IMR-90 (cell line): ENCODE results near the gene CHDH. TPM values are rescaled to one million over a fixed set of nuclear protein-coding genes. Genes with fewer than 3 reads are reported as not detected.
A peak's percentile ranks its signal among the peaks of the same experiment; 100 is the strongest.

Experiments used
- ATAC-seq: fragments of 200-7000 bp; cut with Tn5 transposase; 2 replicates; pipeline ENCODE4 v1.9.1; 2020; ENCODE audit warnings: low read depth, mild to moderate bottlenecking, moderate library complexity
- BruUV-seq: library from RNA; stranded (reverse); fragments of 400-500 nt; replicated peaks from 2 replicates; lab custom pipeline; 2021; lab: Mats Ljungman, UMichigan
- CTCF ChIA-PET: fragments of 300-600 bp; formaldehyde crosslinking; extraction: SDS; loops from one replicate; lab custom pipeline; 2021; ENCODE audit warnings: antibody characterized with exemption; lab: Yijun Ruan, JAX
- POLR2A ChIA-PET: fragments of 300-600 bp; sonication (Branson Sonifier 250); formaldehyde crosslinking; loops from one replicate; lab custom pipeline; 2022; ENCODE audit warnings: antibody characterized with exemption; ENCODE audit not compliant: unreplicated experiment; lab: Charles Lee
- DNase-seq: peaks from one replicate; pipeline ENCODE4 v3.0.0; 2013
- H2AFZ ChIP-seq: replicated peaks from 2 replicates; pipeline ENCODE3; 2013; ENCODE audit warnings: low read length, mild to moderate bottlenecking; ENCODE audit not compliant: poor library complexity
- H2AK5ac ChIP-seq: 2 replicates; pipeline ENCODE4 v1.6.1; 2013; ENCODE audit warnings: low read depth, low read length, inconsistent platforms
- H2AK9ac ChIP-seq: replicated peaks from 2 replicates; pipeline ENCODE3; 2013; ENCODE audit warnings: mild to moderate bottlenecking, low read depth, low read length, moderate library complexity; ENCODE audit not compliant: poor library complexity
- H2BK120ac ChIP-seq: 2 replicates; pipeline ENCODE4 v1.6.1; 2013; ENCODE audit warnings: low read depth, low read length, inconsistent platforms
- H2BK15ac ChIP-seq: 3 replicates; pipeline ENCODE4 v1.6.1; 2013; ENCODE audit warnings: low read depth, low read length, inconsistent platforms
- H2BK20ac ChIP-seq: 2 replicates; pipeline ENCODE4 v1.6.1; 2013; ENCODE audit warnings: low read depth, mild to moderate bottlenecking, inconsistent platforms, low read length, moderate library complexity
- H2BK5ac ChIP-seq: 2 replicates; pipeline ENCODE4 v1.6.1; 2013; ENCODE audit warnings: mild to moderate bottlenecking, low read depth, low read length, inconsistent platforms; ENCODE audit not compliant: poor library complexity, severe bottlenecking
- H3K14ac ChIP-seq: replicated peaks from 2 replicates; pipeline ENCODE4 v1.6.1; 2013; ENCODE audit warnings: low read depth, low read length, inconsistent platforms
- H3K18ac ChIP-seq: 2 replicates; pipeline ENCODE4 v1.6.1; 2013; ENCODE audit warnings: low read depth, low read length, control low read depth
- H3K23ac ChIP-seq: 2 replicates; pipeline ENCODE4 v1.6.1; 2013; ENCODE audit warnings: low read depth, low read length, inconsistent platforms
- H3K27ac ChIP-seq: 2 replicates; pipeline ENCODE4 v1.5.1; 2013; ENCODE audit warnings: mild to moderate bottlenecking, control low read depth, low read length; ENCODE audit not compliant: insufficient read depth
- H3K27me3 ChIP-seq: 2 replicates; pipeline ENCODE4 v1.6.1; 2013; ENCODE audit warnings: low read length; ENCODE audit not compliant: control insufficient read depth, insufficient read depth
- H3K36me3 ChIP-seq: 2 replicates; pipeline ENCODE4 v1.6.1; 2013; ENCODE audit warnings: low read length, mixed read lengths; ENCODE audit not compliant: control insufficient read depth, insufficient read depth
- H3K4ac ChIP-seq: 2 replicates; pipeline ENCODE4 v1.6.1; 2013; ENCODE audit warnings: low read depth, low read length, inconsistent platforms
- H3K4me1 ChIP-seq: 2 replicates; pipeline ENCODE4 v1.6.1; 2013; ENCODE audit warnings: low read length, mixed read lengths; ENCODE audit not compliant: control insufficient read depth, insufficient read depth
- H3K4me2 ChIP-seq: 2 replicates; pipeline ENCODE4 v1.6.1; 2013; ENCODE audit warnings: low read depth, mild to moderate bottlenecking, control low read depth, low read length, moderate library complexity
- H3K4me3 ChIP-seq: 2 replicates; pipeline ENCODE4 v1.5.1; 2013; ENCODE audit warnings: low read depth, mild to moderate bottlenecking, control low read depth, low read length, moderate library complexity; ENCODE audit not compliant: insufficient read depth
- H3K56ac ChIP-seq: 2 replicates; pipeline ENCODE4 v1.6.1; 2013; ENCODE audit warnings: low read length, inconsistent platforms; ENCODE audit not compliant: insufficient read depth; ENCODE audit errors: extremely low read depth
- H3K79me1 ChIP-seq, 2 experiments: 2 replicates each; pipeline ENCODE4 v1.6.1; 2013; ENCODE audit warnings: low read length in 2 of 2, inconsistent platforms in 1 of 2, low read depth in 1 of 2
- H3K9ac ChIP-seq: 2 replicates; pipeline ENCODE4 v1.6.1; 2013; ENCODE audit warnings: low read depth, low read length, control low read depth
- H3K9me1 ChIP-seq: 2 replicates; pipeline ENCODE4 v1.6.1; 2013; ENCODE audit warnings: low read length, inconsistent platforms; ENCODE audit not compliant: insufficient read depth
- H3K9me3 ChIP-seq: 2 replicates; pipeline ENCODE4 v1.6.1; 2013; ENCODE audit warnings: low read length; ENCODE audit not compliant: control insufficient read depth, insufficient read depth
- H4K20me1 ChIP-seq: 2 replicates; pipeline ENCODE4 v1.6.1; 2013; ENCODE audit warnings: low read length, inconsistent platforms; ENCODE audit not compliant: insufficient read depth
- H4K5ac ChIP-seq: 2 replicates; pipeline ENCODE4 v1.6.1; 2013; ENCODE audit warnings: mild to moderate bottlenecking, low read depth, low read length, control low read depth
- H4K8ac ChIP-seq, 2 experiments: 2 replicates each; pipeline ENCODE4 v1.6.1; 2013; ENCODE audit warnings: low read depth in 2 of 2, low read length in 2 of 2, control low read depth in 1 of 2, inconsistent platforms in 1 of 2
- H4K91ac ChIP-seq: 2 replicates; pipeline ENCODE4 v1.6.1; 2013; ENCODE audit warnings: low read depth, low read length, inconsistent platforms; ENCODE audit not compliant: insufficient read depth
- BHLHE40 ChIP-seq: fragments of 150-350 bp; IDR thresholded peaks from 2 replicates; pipeline ENCODE4 v1.6.1; 2016; ENCODE audit warnings: mild to moderate bottlenecking, low read depth, low read length
- CEBPB ChIP-seq: IDR thresholded peaks from 2 replicates; pipeline ENCODE4 v1.6.1; 2012; ENCODE audit warnings: low read depth, low read length, improper control_type of control experiment
- CHD1 ChIP-seq: IDR thresholded peaks from 2 replicates; pipeline ENCODE4 v1.6.1; 2012; ENCODE audit warnings: low read depth, low read length, improper control_type of control experiment
- FOS ChIP-seq: fragments of 150-350 bp; IDR thresholded peaks from 2 replicates; pipeline ENCODE4 v1.6.1; 2016; ENCODE audit warnings: low read depth, low read length
- MAFK ChIP-seq: IDR thresholded peaks from 2 replicates; pipeline ENCODE4 v1.6.1; 2012; ENCODE audit warnings: low read depth, low read length, improper control_type of control experiment
- MAZ ChIP-seq: IDR thresholded peaks from 2 replicates; pipeline ENCODE4 v1.6.1; 2012; ENCODE audit warnings: low read depth, mild to moderate bottlenecking, low read length, improper control_type of control experiment, moderate library complexity, borderline replicate concordance
- MXI1 ChIP-seq: IDR thresholded peaks from 2 replicates; pipeline ENCODE4 v1.6.1; 2012; ENCODE audit warnings: low read depth, mild to moderate bottlenecking, low read length, moderate library complexity, borderline replicate concordance
- NFE2L2 ChIP-seq: fragments of 150-350 bp; IDR thresholded peaks from 2 replicates; pipeline ENCODE4 v1.6.1; 2016; ENCODE audit warnings: low read depth, mild to moderate bottlenecking, low read length
- POLR2A ChIP-seq: IDR thresholded peaks from 2 replicates; pipeline ENCODE4 v1.6.1; 2012; ENCODE audit warnings: mild to moderate bottlenecking, low read depth, low read length
- RAD21 ChIP-seq: IDR thresholded peaks from 2 replicates; pipeline ENCODE4 v1.6.1; 2012; ENCODE audit warnings: low read length, improper control_type of control experiment
- RCOR1 ChIP-seq: IDR thresholded peaks from 2 replicates; pipeline ENCODE4 v1.6.1; 2012; ENCODE audit warnings: mild to moderate bottlenecking, low read length, improper control_type of control experiment; ENCODE audit not compliant: insufficient replicate concordance
- RFX5 ChIP-seq: IDR thresholded peaks from 2 replicates; pipeline ENCODE4 v1.8.0; 2012; ENCODE audit warnings: low read depth, mild to moderate bottlenecking, low read length, moderate library complexity
- SMC3 ChIP-seq: fragments of 150-350 bp; IDR thresholded peaks from 2 replicates; pipeline ENCODE4 v1.6.1; 2016; ENCODE audit warnings: low read depth, mild to moderate bottlenecking, antibody characterized with exemption, low read length, moderate library complexity
- WGBS, 2 experiments: methylation state at CpG; one replicate each; pipeline versions ENCODE4 v1.1.5 to v1.1.7; 2013; ENCODE audit warnings: missing lambda C conversion rate in 2 of 2; ENCODE audit not compliant: insufficient read length in 1 of 2; ENCODE audit errors: extremely low coverage in 2 of 2; 5-methylcytosine and 5-hydroxymethylcytosine counted together
- dilution Hi-C: fragments of 300-500 bp; cut with HindIII; formaldehyde crosslinking; loops from one replicate; pipeline ENCODE4 v1.14.3; 2018; ENCODE audit warnings: low sequenced_read_pairs; ENCODE audit not compliant: unreplicated experiment
- in situ Hi-C: fragments of 300-500 bp; cut with MboI; formaldehyde crosslinking; loops from 3 replicates; pipeline ENCODE4 v1.14.3; 2019; ENCODE audit warnings: low sequenced_read_pairs, inconsistent platforms, mixed read lengths
- intact Hi-C: fragments of 100-400 bp; cut with micrococcal nuclease; formaldehyde crosslinking; loops from 2 replicates; pipeline ENCODE4 v1.10.0; 2022
- polyA plus RNA-seq, 3 experiments: library from polyadenylated mRNA; depleted of rRNA; stranded (reverse); fragments of >200 nt; gene quantifications; 2 replicates each; pipeline ENCODE4 v1.2.3, GENCODE V29; 2012; ENCODE audit warnings: low replicate concordance in 1 of 3
- total RNA-seq: library from RNA; depleted of rRNA; stranded (reverse); fragments of >200 nt; gene quantifications from 2 replicates; pipeline ENCODE4 v1.2.3, GENCODE V29; 2012
- TF ChIP-seq, protein P1 (sequence below): conservative IDR thresholded peaks from 2 replicates; pipeline ENCODE4 v1.5.1; 2012; ENCODE audit warnings: mild to moderate bottlenecking, low read depth, low read length, improper control_type of control experiment
- TF ChIP-seq, protein P2 (sequence below): fragments of 150-350 bp; IDR thresholded peaks from 2 replicates; pipeline ENCODE4 v1.6.1; 2017; ENCODE audit warnings: mild to moderate bottlenecking, antibody characterized with exemption, low read length, low read depth
- TF ChIP-seq, protein P3 (sequence below): fragments of 150-350 bp; IDR thresholded peaks from 2 replicates; pipeline ENCODE4 v1.6.1; 2016; ENCODE audit warnings: low read depth, mild to moderate bottlenecking, low read length, moderate library complexity, borderline replicate concordance

Gene CHDH
- total and polyA plus RNA-seq, 2 of the 4 experiments (the other 2 are of a cell fraction), result under 0.01 to 0.19 TPM

DNA sequence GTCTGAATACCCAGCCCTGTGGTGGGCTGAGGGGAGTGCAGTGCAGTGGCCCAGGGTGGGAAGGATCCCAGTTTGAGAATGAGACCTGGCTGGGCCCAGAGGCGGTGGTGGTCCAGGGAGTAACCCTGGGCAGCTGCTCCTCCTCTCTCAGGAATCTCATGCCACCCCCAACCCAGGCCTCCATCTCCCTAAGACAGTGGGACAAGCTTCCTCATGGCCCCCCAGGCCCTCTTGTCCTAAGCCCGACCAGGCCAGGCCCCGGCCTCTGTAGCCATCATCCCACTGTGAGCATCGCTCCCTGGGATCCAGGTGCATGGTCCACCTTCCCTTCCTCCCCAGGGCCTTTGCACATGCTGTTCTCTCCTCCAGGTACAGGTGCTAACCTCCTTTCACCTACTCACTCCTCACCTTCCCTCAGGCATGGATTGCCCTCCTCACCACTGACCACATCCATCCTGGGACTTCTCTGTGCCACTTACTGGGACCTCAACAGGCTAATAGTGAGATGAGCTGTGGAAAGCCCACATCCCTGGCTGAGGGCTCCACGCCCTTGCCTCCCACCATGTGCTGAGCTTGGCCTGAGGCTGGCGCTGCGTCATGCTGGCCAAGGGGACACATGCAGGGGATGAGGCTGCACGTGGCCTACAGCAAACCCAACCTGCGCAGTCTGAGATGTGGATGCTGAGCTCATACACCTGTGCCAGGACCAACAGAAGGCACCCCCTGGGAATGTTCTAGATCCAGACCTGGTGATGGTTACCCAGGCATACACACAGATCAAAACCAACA, 9.9 kb downstream of the CHDH start:
- no peak overlapping the region for H3K18ac ChIP-seq
- no peak overlapping the region for H3K4me3 ChIP-seq
- H3K4me2 ChIP-seq, result no peak overlapping the region
- intact Hi-C loops (no loop called here), dilution Hi-C loops (no loop called here), in situ Hi-C loops (no loop called here)
- H3K56ac ChIP-seq, result no peak overlapping the region
- H2AK9ac ChIP-seq, result no peak overlapping the region
- H3K27ac ChIP-seq, result no peak overlapping the region
- H3K79me1 ChIP-seq, result no peaks in the 10 kb centered on the region
- peak overlapping the region; percentile 61 for H2AFZ ChIP-seq
- 71% methylated on average over 7 of the region's 9 CpGs; no CpG with 5 or more reads in 1 of the 2 experiments for WGBS, 2 experiments
- ATAC-seq (no peak), DNase-seq (no peak)
- H3K14ac ChIP-seq, result no peak overlapping the region
- no peak overlapping the region for H2AK5ac ChIP-seq
- H3K9me1 ChIP-seq, result no peaks in the 10 kb centered on the region
- H3K9ac ChIP-seq, result no peak overlapping the region
- H4K91ac ChIP-seq, result no peak overlapping the region
- H3K27me3 ChIP-seq, result no peaks in the 10 kb centered on the region; the same call in 1 of the 2 replicates
- ChIA-PET POLR2A (no interaction called here), CTCF (no interaction called here)
- no peaks in the 10 kb centered on the region for H3K4me1 ChIP-seq
- H3K4ac ChIP-seq, result no peak overlapping the region
- no peak overlapping the region for H2BK20ac ChIP-seq
- H4K8ac ChIP-seq, result no peak overlapping the region
- H3K23ac ChIP-seq, result no peak overlapping the region
- H3K36me3 ChIP-seq, result no peaks in the 10 kb centered on the region
- no TSS peak for BruUV-seq
- no peak overlapping the region for H2BK15ac ChIP-seq
- H2BK120ac ChIP-seq, result no peak overlapping the region
- no peak overlapping the region for H4K5ac ChIP-seq
- no peaks in the 10 kb centered on the region for H3K9me3 ChIP-seq
- H2BK5ac ChIP-seq, result no peak overlapping the region
- TF ChIP-seq BHLHE40, result no peak
- no peak for TF ChIP-seq MAZ
- no peak for TF ChIP-seq RCOR1
- no peak for TF ChIP-seq POLR2A
- TF ChIP-seq MAFK, result no peak
- no peak for TF ChIP-seq NFE2L2
- no peak for TF ChIP-seq RFX5
- TF ChIP-seq FOS, result no peak
- no peak for TF ChIP-seq CHD1
- no peak for TF ChIP-seq SMC3
- TF ChIP-seq, protein P1, sequence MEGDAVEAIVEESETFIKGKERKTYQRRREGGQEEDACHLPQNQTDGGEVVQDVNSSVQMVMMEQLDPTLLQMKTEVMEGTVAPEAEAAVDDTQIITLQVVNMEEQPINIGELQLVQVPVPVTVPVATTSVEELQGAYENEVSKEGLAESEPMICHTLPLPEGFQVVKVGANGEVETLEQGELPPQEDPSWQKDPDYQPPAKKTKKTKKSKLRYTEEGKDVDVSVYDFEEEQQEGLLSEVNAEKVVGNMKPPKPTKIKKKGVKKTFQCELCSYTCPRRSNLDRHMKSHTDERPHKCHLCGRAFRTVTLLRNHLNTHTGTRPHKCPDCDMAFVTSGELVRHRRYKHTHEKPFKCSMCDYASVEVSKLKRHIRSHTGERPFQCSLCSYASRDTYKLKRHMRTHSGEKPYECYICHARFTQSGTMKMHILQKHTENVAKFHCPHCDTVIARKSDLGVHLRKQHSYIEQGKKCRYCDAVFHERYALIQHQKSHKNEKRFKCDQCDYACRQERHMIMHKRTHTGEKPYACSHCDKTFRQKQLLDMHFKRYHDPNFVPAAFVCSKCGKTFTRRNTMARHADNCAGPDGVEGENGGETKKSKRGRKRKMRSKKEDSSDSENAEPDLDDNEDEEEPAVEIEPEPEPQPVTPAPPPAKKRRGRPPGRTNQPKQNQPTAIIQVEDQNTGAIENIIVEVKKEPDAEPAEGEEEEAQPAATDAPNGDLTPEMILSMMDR, result no peak
- TF ChIP-seq, protein P2, sequence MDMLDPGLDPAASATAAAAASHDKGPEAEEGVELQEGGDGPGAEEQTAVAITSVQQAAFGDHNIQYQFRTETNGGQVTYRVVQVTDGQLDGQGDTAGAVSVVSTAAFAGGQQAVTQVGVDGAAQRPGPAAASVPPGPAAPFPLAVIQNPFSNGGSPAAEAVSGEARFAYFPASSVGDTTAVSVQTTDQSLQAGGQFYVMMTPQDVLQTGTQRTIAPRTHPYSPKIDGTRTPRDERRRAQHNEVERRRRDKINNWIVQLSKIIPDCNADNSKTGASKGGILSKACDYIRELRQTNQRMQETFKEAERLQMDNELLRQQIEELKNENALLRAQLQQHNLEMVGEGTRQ, result no peak
- no peak for TF ChIP-seq RAD21
- TF ChIP-seq MXI1, result no peak
- TF ChIP-seq, protein P3, sequence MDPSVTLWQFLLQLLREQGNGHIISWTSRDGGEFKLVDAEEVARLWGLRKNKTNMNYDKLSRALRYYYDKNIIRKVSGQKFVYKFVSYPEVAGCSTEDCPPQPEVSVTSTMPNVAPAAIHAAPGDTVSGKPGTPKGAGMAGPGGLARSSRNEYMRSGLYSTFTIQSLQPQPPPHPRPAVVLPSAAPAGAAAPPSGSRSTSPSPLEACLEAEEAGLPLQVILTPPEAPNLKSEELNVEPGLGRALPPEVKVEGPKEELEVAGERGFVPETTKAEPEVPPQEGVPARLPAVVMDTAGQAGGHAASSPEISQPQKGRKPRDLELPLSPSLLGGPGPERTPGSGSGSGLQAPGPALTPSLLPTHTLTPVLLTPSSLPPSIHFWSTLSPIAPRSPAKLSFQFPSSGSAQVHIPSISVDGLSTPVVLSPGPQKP, result no peak
- TF ChIP-seq CEBPB, result no peak
- no peaks in the 10 kb centered on the region for H4K20me1 ChIP-seq
